ENCODE data around the gene ARID3B. TPM values are rescaled to one million over a fixed set of nuclear protein-coding genes. Genes with fewer than 3 reads are reported as not detected.

The ARID3B gene
- polyA plus RNA-seq, 2 of the 4 experiments (the other 2 are of a cell fraction), result 2.3 TPM

DNA sequence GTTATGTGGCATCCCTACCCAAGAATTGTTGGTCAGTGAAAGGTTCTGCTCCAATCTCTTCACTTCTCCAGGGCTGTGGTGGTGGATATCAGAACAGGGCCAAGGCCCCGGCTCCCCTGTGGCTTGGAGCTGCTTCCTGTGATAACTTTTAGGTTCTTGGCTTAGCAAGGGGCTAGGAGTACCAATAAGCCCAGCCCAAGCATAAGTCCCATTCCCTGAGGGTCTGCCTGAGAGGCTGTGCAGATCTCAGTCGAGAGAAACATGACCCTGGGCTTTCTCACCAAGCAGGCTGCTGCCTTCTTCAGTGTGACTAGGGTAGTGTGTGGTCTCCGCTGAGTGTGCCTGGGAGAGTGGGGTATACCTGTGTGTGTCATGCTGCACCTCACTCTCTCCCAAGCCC, 81.7 kb downstream of the ARID3B start:
- 90% methylated on average over 3 of the region's 3 CpGs for WGBS (ENCODE audit: missing lambda C conversion rate)
- Histone ChIP-seq H3K27ac (no peak overlapping the region), H3K4me1 (peaks cover 5% of the 10 kb centered on the region; the same call in 1 of the 3 replicates), H3K4me2 (no peak overlapping the region), H3K9me3 (no peaks in the 10 kb centered on the region), H3K4me3 (no peak overlapping the region)
- TF ChIP-seq CBX8 (IDR thresholded peaks at IDR 0.05), result no peak
- no peak for TF ChIP-seq SREBF2 (IDR thresholded peaks at IDR 0.05)
- TF ChIP-seq PHF8 (IDR thresholded peaks at IDR 0.05; ENCODE audit: borderline replicate concordance, low read depth), result no peak
- no peak for TF ChIP-seq TFCP2L1 (CRISPR knock-in tag; IDR thresholded peaks at IDR 0.05)
- TF ChIP-seq, protein P1, sequence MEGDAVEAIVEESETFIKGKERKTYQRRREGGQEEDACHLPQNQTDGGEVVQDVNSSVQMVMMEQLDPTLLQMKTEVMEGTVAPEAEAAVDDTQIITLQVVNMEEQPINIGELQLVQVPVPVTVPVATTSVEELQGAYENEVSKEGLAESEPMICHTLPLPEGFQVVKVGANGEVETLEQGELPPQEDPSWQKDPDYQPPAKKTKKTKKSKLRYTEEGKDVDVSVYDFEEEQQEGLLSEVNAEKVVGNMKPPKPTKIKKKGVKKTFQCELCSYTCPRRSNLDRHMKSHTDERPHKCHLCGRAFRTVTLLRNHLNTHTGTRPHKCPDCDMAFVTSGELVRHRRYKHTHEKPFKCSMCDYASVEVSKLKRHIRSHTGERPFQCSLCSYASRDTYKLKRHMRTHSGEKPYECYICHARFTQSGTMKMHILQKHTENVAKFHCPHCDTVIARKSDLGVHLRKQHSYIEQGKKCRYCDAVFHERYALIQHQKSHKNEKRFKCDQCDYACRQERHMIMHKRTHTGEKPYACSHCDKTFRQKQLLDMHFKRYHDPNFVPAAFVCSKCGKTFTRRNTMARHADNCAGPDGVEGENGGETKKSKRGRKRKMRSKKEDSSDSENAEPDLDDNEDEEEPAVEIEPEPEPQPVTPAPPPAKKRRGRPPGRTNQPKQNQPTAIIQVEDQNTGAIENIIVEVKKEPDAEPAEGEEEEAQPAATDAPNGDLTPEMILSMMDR (IDR thresholded peaks at IDR 0.05), result no peak
- ChIA-PET POLR2A (no interaction called here), CTCF (interaction anchor here (0.7 to 23.2 kb wide), 8 partner anchors 10 to 327 kb away, joined by 3 to 701 read pairs (median 7); no protein-coding TSS in a partner anchor)
- FAIRE-seq (no peak), ATAC-seq (no peak), DNase-seq (ENCODE audit: low read depth in 1 of 2, low spot score in 1 of 2) (no peak)

GRCh38 chr15:74624020-74624602, 83.1 kb downstream of the ARID3B start:
- ChIA-PET CTCF (interaction anchor here (1.5 to 23.2 kb wide), 5 partner anchors 8 to 142 kb away, joined by 3 to 701 read pairs (median 4); partner anchors contain the start of gene CLK3), POLR2A (no interaction called here)
- WGBS (ENCODE audit: missing lambda C conversion rate), result 94% methylated on average over 7 of the region's 7 CpGs
- H3K4me3 ChIP-seq, result no peak overlapping the region
- no peak for TF ChIP-seq USF2 (IDR thresholded peaks at IDR 0.05)
- no peak for TF ChIP-seq GATA3 (IDR thresholded peaks at IDR 0.05; ENCODE audit: borderline replicate concordance)
- TF ChIP-seq HDAC2 (IDR thresholded peaks at IDR 0.05), result no peak
- TF ChIP-seq, protein P2, sequence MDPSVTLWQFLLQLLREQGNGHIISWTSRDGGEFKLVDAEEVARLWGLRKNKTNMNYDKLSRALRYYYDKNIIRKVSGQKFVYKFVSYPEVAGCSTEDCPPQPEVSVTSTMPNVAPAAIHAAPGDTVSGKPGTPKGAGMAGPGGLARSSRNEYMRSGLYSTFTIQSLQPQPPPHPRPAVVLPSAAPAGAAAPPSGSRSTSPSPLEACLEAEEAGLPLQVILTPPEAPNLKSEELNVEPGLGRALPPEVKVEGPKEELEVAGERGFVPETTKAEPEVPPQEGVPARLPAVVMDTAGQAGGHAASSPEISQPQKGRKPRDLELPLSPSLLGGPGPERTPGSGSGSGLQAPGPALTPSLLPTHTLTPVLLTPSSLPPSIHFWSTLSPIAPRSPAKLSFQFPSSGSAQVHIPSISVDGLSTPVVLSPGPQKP (IDR thresholded peaks at IDR 0.05; ENCODE audit: low read depth, low read length), result no peak
- TF ChIP-seq FOSL2 (IDR thresholded peaks at IDR 0.05), result no peak
- TF ChIP-seq FOSL2 (CRISPR knock-in tag; IDR thresholded peaks at IDR 0.05), result no peak
- no peak for TF ChIP-seq POLR2A (IDR thresholded peaks at IDR 0.05; ENCODE audit: low read length)
- TF ChIP-seq, protein P3, sequence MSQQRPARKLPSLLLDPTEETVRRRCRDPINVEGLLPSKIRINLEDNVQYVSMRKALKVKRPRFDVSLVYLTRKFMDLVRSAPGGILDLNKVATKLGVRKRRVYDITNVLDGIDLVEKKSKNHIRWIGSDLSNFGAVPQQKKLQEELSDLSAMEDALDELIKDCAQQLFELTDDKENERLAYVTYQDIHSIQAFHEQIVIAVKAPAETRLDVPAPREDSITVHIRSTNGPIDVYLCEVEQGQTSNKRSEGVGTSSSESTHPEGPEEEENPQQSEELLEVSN (IDR thresholded peaks at IDR 0.05; ENCODE audit: borderline replicate concordance, low read depth), result no peak
- TF ChIP-seq BHLHE40 (IDR thresholded peaks at IDR 0.05; ENCODE audit: low read depth, low read length), result no peak
- TF ChIP-seq ZNF302 (CRISPR knock-in tag; IDR thresholded peaks at IDR 0.05), result no peak
- TF ChIP-seq NPAS2 (CRISPR knock-in tag; IDR thresholded peaks at IDR 0.05; ENCODE audit: borderline replicate concordance), result no peak
- no peak for TF ChIP-seq EP300 (IDR thresholded peaks at IDR 0.05)
- TF ChIP-seq NFE2L2 (conservative IDR thresholded peaks at IDR 0.05; ENCODE audit: low read length), result no peak
- TF ChIP-seq RARB (CRISPR knock-in tag; IDR thresholded peaks at IDR 0.05), result no peak
- TF ChIP-seq FOSB (CRISPR knock-in tag; IDR thresholded peaks at IDR 0.05), result no peak
- no peak for TF ChIP-seq JUNB (IDR thresholded peaks at IDR 0.05)
- no peak for TF ChIP-seq RNF2 (IDR thresholded peaks at IDR 0.05; ENCODE audit: borderline replicate concordance, low read depth)
- no peak for TF ChIP-seq MAZ (IDR thresholded peaks at IDR 0.05; ENCODE audit: borderline replicate concordance, low read depth, low read length)
- TF ChIP-seq POLR2AphosphoS2 (conservative IDR thresholded peaks at IDR 0.05; ENCODE audit: low read length), result no peak
- TF ChIP-seq FOXS1 (CRISPR knock-in tag; IDR thresholded peaks at IDR 0.05), result no peak
- TF ChIP-seq, protein P4, sequence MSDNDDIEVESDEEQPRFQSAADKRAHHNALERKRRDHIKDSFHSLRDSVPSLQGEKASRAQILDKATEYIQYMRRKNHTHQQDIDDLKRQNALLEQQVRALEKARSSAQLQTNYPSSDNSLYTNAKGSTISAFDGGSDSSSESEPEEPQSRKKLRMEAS (IDR thresholded peaks at IDR 0.05), result no peak
- FAIRE-seq, result no peak
- H3K4me2 ChIP-seq, result no peak overlapping the region
- H3K4me1 ChIP-seq, result peaks cover 4% of the 10 kb centered on the region; the same call in 1 of the 3 replicates
- DNase-seq (ENCODE audit: low read depth in 1 of 2, low spot score in 1 of 2), result no peak
- no peak overlapping the region for H3K27ac ChIP-seq
- no peak for ATAC-seq
- no peaks in the 10 kb centered on the region for H3K9me3 ChIP-seq

Measured in A549 (cell line).